Right lung (tissue), 5 donors: ENCODE results near the gene EFNB3. TPM values are rescaled to one million over a fixed set of nuclear protein-coding genes. Genes with fewer than 3 reads are reported as not detected.

Source experiments
- DNase-seq, 2 donors: peaks; one replicate each; pipeline ENCODE4 v3.0.0-alpha.2; 2013
- polyA plus RNA-seq, 5 donors: library from polyadenylated mRNA; unstranded; fragments of 120-200 nt; gene quantifications; one replicate each; pipeline versions ENCODE4 v1.2.1 to v1.2.3, GENCODE V29; 2013; ENCODE audit warnings: inconsistent platforms in 1 of 5, low replicate concordance in 1 of 5; ENCODE audit not compliant: insufficient read length in 5 of 5, insufficient read depth in 1 of 5

Gene EFNB3
- polyA plus RNA-seq, 5 donors: 28.2 to 37.8 (median 32.1) TPM

DNA sequence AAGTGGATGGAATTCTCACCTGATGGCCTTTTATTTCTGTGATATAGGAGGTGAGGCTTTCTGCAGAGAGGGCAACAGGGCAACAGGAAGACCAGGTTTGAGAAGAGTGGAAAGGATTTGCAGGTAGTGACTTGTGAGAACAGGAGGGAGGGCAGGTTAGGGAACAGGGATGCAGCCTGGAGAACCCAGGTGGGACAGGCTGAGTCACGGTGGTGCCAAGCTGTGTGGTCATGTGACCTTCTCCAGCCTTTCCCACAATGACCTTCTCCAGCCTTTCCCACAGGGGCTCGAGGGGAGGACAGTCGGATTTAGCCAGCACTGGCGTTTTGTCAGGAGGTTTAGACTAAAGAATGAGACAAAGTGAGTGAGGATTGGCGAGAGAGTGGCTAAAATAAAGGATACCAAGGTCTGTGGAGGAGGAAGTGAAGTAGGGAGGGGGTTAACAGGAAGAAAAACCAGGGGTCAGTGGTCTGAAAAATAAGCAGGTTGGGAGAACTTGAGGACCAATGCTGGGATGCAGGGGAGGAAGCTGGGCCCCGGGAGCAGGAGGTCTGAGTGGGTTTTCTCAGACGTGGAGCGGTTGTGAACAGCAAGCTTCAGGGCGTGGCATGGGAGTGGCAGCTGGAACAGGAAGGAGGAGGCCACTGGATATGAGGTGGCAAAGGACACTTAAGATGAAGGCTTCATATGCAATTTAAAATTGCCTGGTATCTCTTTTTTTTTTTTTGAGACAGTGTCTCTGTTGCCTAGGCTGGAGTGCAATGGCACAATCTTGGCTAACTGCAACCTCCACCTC is 50.3 kb downstream of the EFNB3 start:
- DNase-seq: no peak

DNA sequence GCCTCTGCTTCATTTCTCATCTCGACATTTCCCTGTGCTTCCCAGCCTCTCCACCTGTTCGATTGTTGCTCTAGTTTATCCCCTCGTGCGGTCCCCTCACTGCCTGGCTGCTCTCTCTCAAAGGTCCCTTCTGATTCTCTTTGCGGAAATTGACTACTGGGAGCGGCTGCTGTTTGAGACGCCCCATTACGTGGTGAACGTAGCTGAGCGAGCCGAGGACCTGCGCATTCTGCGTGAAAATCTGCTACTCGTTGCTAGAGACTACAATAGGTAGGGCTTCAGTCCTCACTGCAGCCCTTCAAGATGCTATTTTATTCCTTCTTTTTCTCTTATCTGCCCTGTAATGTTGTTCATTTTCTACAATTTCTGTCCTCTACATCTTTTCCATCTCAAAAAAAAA is 52.0 kb downstream of the EFNB3 start:
- DNase-seq: no peak

Other genes starting within 250 kb of the EFNB3 start
- gene ZBTB4, start 225.6 kb upstream of the EFNB3 start, polyA plus RNA-seq: 10 to 100 TPM; 36.6 to 52.9 (median 43.8) TPM
- gene SLC35G6, start 223.8 kb upstream of the EFNB3 start, polyA plus RNA-seq: under 1 TPM; 0.15 to 0.40 (median 0.35) TPM
- 100 to 1,000 TPM in 1 of 5 donors, 10 to 100 TPM in 4; 79.6 to 127 (median 89.6) TPM for gene POLR2A, start 220.8 kb upstream of the EFNB3 start, polyA plus RNA-seq
- gene TNFSF12, start 156.1 kb upstream of the EFNB3 start, polyA plus RNA-seq: 10 to 100 TPM; 20.1 to 40.5 (median 31.3) TPM
- 10 to 100 TPM; 16.2 to 23.2 (median 17.2) TPM for gene TNFSF13, start 146.5 kb upstream of the EFNB3 start, polyA plus RNA-seq
- 10 to 100 TPM; 61.1 to 72.4 (median 70.5) TPM for gene SENP3, start 143.3 kb upstream of the EFNB3 start, polyA plus RNA-seq
- 10 to 100 TPM; 30.7 to 40.7 (median 32.3) TPM for gene CD68, start 125.6 kb upstream of the EFNB3 start, polyA plus RNA-seq
- 10 to 100 TPM; 83.2 to 98.1 (median 93.5) TPM for gene MPDU1, start 121.3 kb upstream of the EFNB3 start, polyA plus RNA-seq
- 1 to 10 TPM; 1.4 to 2.5 (median 1.8) TPM for gene SOX15, start 115.1 kb upstream of the EFNB3 start, polyA plus RNA-seq
- gene FXR2, start 90.3 kb upstream of the EFNB3 start, polyA plus RNA-seq: 10 to 100 TPM; 33.0 to 43.8 (median 38.6) TPM
- 10 to 100 TPM; 70.6 to 93.8 (median 86.2) TPM for gene SAT2, start 77.4 kb upstream of the EFNB3 start, polyA plus RNA-seq
- 1 to 10 TPM; 1.1 to 2.0 (median 1.2) TPM for gene SHBG, start 75.1 kb upstream of the EFNB3 start, polyA plus RNA-seq
- 10 to 100 TPM; 20.5 to 31.5 (median 25.5) TPM for gene ATP1B2, start 54.3 kb upstream of the EFNB3 start, polyA plus RNA-seq
- 10 to 100 TPM; 68.9 to 88.2 (median 78.4) TPM for gene TP53, start 17.7 kb upstream of the EFNB3 start, polyA plus RNA-seq
- 10 to 100 TPM; 10.3 to 17.5 (median 13.3) TPM for gene WRAP53, start 16.7 kb upstream of the EFNB3 start, polyA plus RNA-seq
- 1 to 10 TPM; 1.1 to 3.8 (median 2.1) TPM for gene DNAH2, start 12.5 kb downstream of the EFNB3 start, polyA plus RNA-seq
- gene KDM6B, start 129.0 kb downstream of the EFNB3 start, polyA plus RNA-seq: 10 to 100 TPM; 15.1 to 28.6 (median 25.7) TPM
- gene TMEM88, start 149.9 kb downstream of the EFNB3 start, polyA plus RNA-seq: 10 to 100 TPM; 12.5 to 23.6 (median 16.0) TPM
- gene NAA38, start 152.4 kb downstream of the EFNB3 start, polyA plus RNA-seq: 100 to 1,000 TPM in 1 of 5 donors, 10 to 100 TPM in 4; 58.2 to 121 (median 71.0) TPM
- 10 to 100 TPM; 18.7 to 22.7 (median 19.6) TPM for gene CYB5D1, start 152.8 kb downstream of the EFNB3 start, polyA plus RNA-seq
- gene CHD3, start 183.6 kb downstream of the EFNB3 start, polyA plus RNA-seq: 100 to 1,000 TPM; 177 to 239 (median 196) TPM
- 1 to 10 TPM; 2.2 to 3.4 (median 3.0) TPM for gene RNF227, start 211.1 kb downstream of the EFNB3 start, polyA plus RNA-seq
- 10 to 100 TPM in 3 of 5 donors, 1 to 10 TPM in 2; 8.7 to 12.1 (median 10.3) TPM for gene KCNAB3, start 224.7 kb downstream of the EFNB3 start, polyA plus RNA-seq
- gene TRAPPC1, start 226.7 kb downstream of the EFNB3 start, polyA plus RNA-seq: 100 to 1,000 TPM; 111 to 164 (median 138) TPM
- 10 to 100 TPM; 67.3 to 82.5 (median 74.7) TPM for gene CNTROB, start 227.0 kb downstream of the EFNB3 start, polyA plus RNA-seq